ENCODE measurements around the gene CPNE5. TPM values are rescaled to one million over a fixed set of nuclear protein-coding genes. Genes with fewer than 3 reads are reported as not detected.

Gene CPNE5
- total RNA-seq, 1 donor from 2014 or later = 0.58 TPM

DNA sequence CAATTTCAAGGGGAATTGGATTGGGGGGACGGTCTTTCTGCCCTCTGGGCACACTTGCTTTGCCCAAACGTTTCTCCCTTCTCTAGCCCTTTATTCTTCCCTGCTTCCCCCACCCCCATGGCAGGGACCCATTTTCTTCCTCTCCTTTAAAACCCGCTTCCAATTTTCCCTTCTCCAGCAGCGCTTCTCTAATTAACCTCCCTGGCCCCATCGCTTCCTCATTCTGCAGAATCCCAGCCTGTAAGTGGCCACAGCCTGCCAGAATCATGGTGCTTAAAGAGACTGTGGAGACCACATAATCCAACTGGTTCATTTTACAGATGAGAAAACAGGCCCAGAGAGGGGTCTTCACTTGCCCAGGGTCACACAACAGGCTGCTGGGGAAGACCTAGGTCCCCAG lies 61.4 kb downstream of the CPNE5 start:
- no peak overlapping the region for H3K4me3 ChIP-seq (ENCODE audit: low read depth, low read length)
- DNase-seq (ENCODE audit: low read depth) = no peak
- TF ChIP-seq, protein P1, sequence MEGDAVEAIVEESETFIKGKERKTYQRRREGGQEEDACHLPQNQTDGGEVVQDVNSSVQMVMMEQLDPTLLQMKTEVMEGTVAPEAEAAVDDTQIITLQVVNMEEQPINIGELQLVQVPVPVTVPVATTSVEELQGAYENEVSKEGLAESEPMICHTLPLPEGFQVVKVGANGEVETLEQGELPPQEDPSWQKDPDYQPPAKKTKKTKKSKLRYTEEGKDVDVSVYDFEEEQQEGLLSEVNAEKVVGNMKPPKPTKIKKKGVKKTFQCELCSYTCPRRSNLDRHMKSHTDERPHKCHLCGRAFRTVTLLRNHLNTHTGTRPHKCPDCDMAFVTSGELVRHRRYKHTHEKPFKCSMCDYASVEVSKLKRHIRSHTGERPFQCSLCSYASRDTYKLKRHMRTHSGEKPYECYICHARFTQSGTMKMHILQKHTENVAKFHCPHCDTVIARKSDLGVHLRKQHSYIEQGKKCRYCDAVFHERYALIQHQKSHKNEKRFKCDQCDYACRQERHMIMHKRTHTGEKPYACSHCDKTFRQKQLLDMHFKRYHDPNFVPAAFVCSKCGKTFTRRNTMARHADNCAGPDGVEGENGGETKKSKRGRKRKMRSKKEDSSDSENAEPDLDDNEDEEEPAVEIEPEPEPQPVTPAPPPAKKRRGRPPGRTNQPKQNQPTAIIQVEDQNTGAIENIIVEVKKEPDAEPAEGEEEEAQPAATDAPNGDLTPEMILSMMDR (conservative IDR thresholded peaks at IDR 0.05; ENCODE audit: low read depth, low read length) = no peak

DNA sequence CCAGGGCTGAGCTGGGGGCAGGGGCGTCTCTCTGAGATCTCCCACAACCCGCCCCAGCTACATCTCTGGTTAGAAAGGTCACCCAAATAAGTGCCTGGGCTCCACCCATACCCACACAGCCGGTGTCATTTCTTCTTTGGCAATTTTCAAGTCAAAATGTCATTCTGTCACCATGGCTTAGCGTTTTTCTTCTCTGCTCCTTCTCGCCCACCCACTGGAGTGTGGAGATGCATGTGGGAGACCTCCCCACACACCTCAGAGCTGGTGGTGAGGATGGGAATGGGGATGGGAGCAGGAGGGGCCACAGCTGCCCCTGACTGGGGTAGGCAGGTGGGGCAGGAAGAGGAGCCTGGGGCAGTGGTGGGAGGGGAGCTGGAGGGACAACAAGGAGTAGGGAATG lies 63.1 kb downstream of the CPNE5 start:
- no peak overlapping the region for H3K4me3 ChIP-seq (ENCODE audit: low read depth, low read length)
- TF ChIP-seq, protein P1 (conservative IDR thresholded peaks at IDR 0.05; ENCODE audit: low read depth, low read length) = no peak
- no peak for DNase-seq (ENCODE audit: low read depth)

DNA sequence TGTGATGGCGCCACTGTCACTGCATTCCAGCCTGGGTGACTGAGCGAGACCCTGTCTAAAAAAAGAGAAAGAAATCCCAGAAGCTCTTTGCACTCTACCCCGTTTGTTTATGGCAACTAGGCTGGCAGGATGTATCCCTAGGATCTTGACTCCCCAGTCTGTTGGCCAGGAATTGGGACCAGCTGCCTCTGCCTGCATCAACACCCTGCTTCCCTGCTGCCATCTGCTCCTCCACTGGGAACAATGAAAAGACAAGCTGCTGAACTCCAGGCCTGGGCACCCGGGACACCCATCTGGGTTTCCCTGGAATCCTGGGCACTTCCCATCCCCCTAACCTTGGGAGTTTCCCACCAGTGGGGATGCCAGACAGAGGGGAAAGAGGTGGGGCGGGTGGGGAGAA lies 64.9 kb downstream of the CPNE5 start:
- TF ChIP-seq, protein P1 (conservative IDR thresholded peaks at IDR 0.05; ENCODE audit: low read depth, low read length) = no peak
- H3K4me3 ChIP-seq (ENCODE audit: low read depth, low read length) = no peak overlapping the region
- DNase-seq (ENCODE audit: low read depth) = no peak

DNA sequence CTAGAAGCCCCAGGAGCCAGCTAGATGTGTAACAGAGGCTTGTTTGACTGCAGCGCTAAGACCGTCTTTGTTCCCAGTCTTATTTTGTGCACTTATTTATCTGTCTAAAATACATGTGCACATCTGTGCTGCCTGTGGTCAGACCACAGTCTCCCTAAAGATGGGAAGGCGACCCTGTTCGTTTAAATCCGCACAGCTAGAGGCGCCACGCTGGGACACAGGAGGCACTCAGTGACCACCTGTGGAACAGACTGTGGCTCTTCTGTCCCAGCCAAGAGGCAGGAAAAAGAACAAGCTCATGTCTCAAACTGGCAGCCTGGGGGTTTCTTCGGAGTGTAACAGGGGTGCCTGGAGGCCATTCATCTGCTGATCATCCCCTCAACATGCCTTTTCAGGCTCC lies 66.8 kb downstream of the CPNE5 start:
- no peak overlapping the region for H3K4me3 ChIP-seq (ENCODE audit: low read depth, low read length)
- TF ChIP-seq, protein P1 (conservative IDR thresholded peaks at IDR 0.05; ENCODE audit: low read depth, low read length) = no peak
- DNase-seq (ENCODE audit: low read depth) = no peak

DNA sequence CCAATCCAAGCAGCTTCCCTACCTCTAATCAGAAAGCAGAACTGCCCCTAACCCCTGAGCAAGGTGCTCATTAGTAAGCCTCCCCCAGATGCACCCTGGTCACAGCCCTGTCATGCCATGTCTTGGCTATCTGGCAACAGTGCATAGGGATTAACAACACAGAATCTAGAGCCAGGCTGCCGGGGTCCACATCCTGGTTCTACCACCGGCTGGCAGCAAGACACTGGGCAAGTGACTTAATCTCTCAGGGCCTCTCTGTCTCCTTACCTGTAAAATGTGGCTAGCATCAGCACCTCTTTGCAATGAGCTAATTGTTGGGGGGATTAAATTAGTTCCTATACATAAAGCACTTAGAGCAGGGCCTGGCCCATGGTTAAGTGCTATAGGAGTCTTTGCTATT lies 68.1 kb downstream of the CPNE5 start:
- TF ChIP-seq, protein P1 (conservative IDR thresholded peaks at IDR 0.05; ENCODE audit: low read depth, low read length) = no peak
- no peak overlapping the region for H3K4me3 ChIP-seq (ENCODE audit: low read depth, low read length)
- DNase-seq (ENCODE audit: low read depth) = no peak

DNA sequence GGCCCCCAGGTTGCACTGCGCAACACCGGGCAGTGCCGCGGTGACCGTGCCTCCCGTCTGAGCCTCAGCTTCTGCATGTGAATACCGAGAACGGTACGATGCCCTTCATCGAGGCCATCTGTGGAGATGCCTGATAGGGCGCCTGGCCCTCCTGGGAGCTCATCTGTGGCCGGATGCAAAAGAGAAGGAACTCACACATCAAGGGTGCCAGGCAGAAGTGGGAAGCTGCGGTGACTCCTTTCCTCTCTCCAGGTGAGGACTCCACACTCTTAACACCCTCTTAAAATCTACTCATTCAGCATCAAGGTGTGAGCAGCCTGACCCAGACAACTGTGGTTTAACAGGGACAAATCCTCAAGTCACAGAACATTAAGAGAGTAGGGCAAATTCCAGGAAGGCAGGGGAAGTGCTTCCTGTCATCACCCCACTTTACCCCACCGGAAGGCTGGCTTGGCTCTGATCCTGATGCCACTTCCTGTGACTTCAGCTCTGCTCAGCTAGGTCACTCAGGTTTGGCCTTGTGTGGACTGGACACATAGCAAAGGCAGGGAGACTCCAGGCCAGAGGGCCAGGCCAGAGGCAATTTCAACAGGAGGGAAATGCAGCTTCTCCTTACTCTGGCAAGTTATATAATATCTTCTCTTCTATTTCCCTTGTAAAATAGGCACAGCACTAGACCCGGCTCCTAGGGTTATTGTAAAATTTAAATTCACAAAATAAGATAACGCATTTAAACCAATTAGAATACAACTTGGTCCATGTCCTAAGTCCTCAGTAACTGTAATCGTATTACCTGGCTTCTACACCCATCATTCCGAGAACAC lies 69.4 kb downstream of the CPNE5 start:
- DNase-seq (ENCODE audit: low read depth) = no peak
- TF ChIP-seq, protein P1 (conservative IDR thresholded peaks at IDR 0.05; ENCODE audit: low read depth, low read length) = no peak
- no peak overlapping the region for H3K4me3 ChIP-seq (ENCODE audit: low read depth, low read length)

DNA sequence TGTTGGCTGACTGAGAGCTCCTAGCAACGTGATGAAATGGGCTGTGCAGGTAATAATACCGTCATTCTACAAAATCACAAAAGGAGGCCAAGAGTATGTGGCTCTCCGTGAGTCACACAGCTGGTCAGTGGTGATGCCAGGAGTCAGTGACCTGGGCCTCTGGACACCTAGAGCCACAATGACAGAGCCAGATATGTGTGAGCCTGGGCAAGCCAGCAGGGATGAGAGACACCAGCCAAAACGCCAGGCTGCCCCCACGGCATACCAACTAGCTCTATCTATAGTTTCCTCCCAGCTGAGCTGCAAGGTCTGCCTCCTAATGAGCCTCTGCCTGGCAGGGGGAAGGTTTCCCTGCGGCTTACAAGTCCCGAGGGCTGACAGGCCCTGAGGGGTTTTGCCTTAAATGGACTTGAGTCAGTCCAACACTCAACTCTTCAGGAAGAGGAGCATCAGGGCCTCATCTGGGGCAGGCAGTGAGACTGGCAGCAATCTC lies 70.0 kb downstream of the CPNE5 start:
- DNase-seq (ENCODE audit: low read depth) = no peak
- TF ChIP-seq, protein P1 (conservative IDR thresholded peaks at IDR 0.05; ENCODE audit: low read depth, low read length) = no peak

More for the DNA sequence above, 70.0 kb downstream of the CPNE5 start:
- no peak overlapping the region for H3K4me3 ChIP-seq (ENCODE audit: low read depth, low read length)

Measured in epithelial cell of proximal tubule (primary cell).